ENCODE results near the gene ERF.
A peak's percentile ranks its signal among the peaks of the same experiment; 100 is the strongest.

Gene ERF

GRCh38 chr19:42217520-42218437 lies 37.1 kb downstream of the ERF start, which contains the start of gene DEDD2:
Gene DEDD2, minus strand, starts transcription at chr19:42217677. Its CDS starts 670 bp downstream, at chr19:42217007.
- Histone ChIP-seq H3K27ac (peak within 1 kb of the TSS; percentile 97), H3K27me3 (no peaks in the 10 kb centered on the region), H3K9me3 (no peaks in the 10 kb centered on the region), H3K36me3 (peaks cover 37% of the 10 kb centered on the region), H3K4me3 (ENCODE audit: low read depth in 1 of 2, low read length in 1 of 2) (peak within 1 kb of the TSS; percentile 81 to 99), H3K4me1 (ENCODE audit: control insufficient read depth in 1 of 2, insufficient read depth in 1 of 2, low read depth in 1 of 2, low read length in 1 of 2) (peaks cover 69 to 72% of the 10 kb centered on the region in 2 experiments)
- peak; percentile 42 for TF ChIP-seq CTCF (IDR thresholded peaks at IDR 0.05)

DNA sequence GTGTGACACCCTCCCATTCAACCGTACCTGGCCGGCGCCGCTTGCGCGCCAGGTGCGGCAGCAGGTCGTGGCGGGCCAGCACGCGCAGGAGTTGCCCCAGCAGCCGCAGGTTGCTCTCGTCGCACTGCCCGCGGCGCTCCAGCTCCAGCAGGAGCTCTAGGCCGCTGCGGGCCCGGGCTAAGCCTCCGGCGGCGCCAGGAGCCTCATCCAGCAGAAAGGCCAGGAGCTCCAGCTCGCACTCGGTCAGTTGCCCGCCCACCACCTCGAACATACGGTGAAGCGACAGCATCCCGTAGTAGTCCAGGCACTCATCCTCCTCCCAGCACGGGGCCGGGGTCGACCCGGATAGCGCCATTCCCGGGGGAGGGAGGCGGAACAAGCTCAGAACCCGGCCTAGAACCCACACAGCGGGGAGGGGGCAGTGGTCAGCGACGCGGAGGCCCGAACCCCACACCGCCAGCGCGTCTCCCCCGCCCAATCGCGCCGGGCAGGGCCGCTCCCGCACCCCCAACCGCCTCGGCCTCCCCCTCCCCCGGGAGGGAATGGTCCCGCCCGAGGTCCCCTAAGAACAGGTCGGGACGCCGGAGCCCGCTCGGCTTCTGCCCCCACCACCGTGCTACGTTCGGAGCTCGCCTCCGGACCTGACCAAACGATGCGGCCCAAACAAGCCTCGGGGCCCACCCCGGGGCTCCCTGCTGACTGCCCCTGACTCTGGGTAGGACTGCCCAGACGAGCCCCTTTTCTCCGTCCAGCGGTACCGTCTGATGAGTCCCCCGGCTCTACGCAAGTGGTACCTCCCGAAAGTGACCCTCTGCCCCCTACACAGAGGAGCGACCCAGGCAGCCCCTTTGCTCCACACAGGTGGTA lies 38.0 kb downstream of the ERF start:
- no peak for TF ChIP-seq CTCF (IDR thresholded peaks at IDR 0.05)
- peak overlapping the region; percentile 81 to 99 for H3K4me3 ChIP-seq (ENCODE audit: low read depth in 1 of 2, low read length in 1 of 2)
- no peaks in the 10 kb centered on the region for H3K9me3 ChIP-seq
- peak overlapping the region; percentile 97 for H3K27ac ChIP-seq
- H3K27me3 ChIP-seq: no peaks in the 10 kb centered on the region
- H3K4me1 ChIP-seq (ENCODE audit: control insufficient read depth in 1 of 2, insufficient read depth in 1 of 2, low read depth in 1 of 2, low read length in 1 of 2): peaks cover 70 to 77% of the 10 kb centered on the region in 2 experiments
- peaks cover 46% of the 10 kb centered on the region for H3K36me3 ChIP-seq

GRCh38 chr19:42214810-42215485 lies 40.0 kb downstream of the ERF start:
- Histone ChIP-seq H3K9me3 (no peaks in the 10 kb centered on the region), H3K36me3 (peaks cover 65% of the 10 kb centered on the region), H3K27me3 (no peaks in the 10 kb centered on the region), H3K4me3 (ENCODE audit: low read depth in 1 of 2, low read length in 1 of 2) (peak overlapping the region; percentile 81 to 99), H3K4me1 (ENCODE audit: control insufficient read depth in 1 of 2, insufficient read depth in 1 of 2, low read depth in 1 of 2, low read length in 1 of 2) (peaks cover 61 to 72% of the 10 kb centered on the region in 2 experiments), H3K27ac (peak overlapping the region; percentile 97)
- no peak for TF ChIP-seq CTCF (IDR thresholded peaks at IDR 0.05)

DNA sequence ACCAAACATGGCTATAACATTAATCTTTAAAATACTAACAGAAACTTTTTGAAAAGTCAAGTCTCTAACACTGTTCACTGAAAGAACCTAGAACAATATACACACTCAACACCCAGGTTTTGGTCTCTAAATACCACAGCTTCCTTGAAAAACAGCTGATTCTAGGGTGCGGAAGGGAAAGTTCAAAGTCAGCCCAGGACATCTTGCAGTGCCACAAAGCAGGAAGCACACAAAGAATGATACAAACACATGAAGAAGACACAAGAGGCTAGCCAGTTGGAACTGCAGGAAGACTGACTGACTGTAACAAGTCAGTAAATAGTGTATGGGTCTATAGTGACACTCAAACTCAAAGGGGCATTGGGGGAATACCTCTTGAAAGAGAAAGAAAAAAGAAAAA lies 42.0 kb downstream of the ERF start:
- Histone ChIP-seq H3K4me3 (ENCODE audit: low read depth in 1 of 2, low read length in 1 of 2) (no peak overlapping the region), H3K27me3 (no peaks in the 10 kb centered on the region), H3K36me3 (peaks cover 86% of the 10 kb centered on the region), H3K4me1 (ENCODE audit: control insufficient read depth in 1 of 2, insufficient read depth in 1 of 2, low read depth in 1 of 2, low read length in 1 of 2) (peaks cover 48 to 59% of the 10 kb centered on the region in 2 experiments), H3K9me3 (no peaks in the 10 kb centered on the region), H3K27ac (peak overlapping the region; percentile 53)
- no peak for TF ChIP-seq CTCF (IDR thresholded peaks at IDR 0.05)

DNA sequence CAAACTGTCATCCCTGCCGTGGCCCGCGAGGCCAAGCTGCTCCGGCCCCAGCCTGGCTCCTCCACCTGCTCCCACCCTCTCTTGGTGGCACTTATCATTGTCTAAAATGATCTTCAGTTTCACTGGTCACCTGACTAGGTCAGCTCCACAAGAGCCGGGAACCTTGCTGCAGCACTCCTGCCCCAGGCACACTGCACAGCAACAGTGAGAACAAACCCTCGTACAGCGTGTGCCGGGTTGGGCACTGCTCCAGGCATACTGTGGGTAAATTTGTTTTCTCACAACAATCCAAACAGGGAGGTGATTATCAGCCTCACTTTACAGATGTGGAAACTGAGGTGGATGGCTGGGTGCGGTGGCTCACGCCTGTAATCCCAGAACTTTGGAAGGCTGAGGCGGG lies 46.3 kb downstream of the ERF start:
- Histone ChIP-seq H3K27me3 (no peaks in the 10 kb centered on the region), H3K27ac (peak overlapping the region; percentile 67), H3K36me3 (peaks cover 100% of the 10 kb centered on the region), H3K4me1 (ENCODE audit: control insufficient read depth in 1 of 2, insufficient read depth in 1 of 2, low read depth in 1 of 2, low read length in 1 of 2) (peaks cover 35 to 53% of the 10 kb centered on the region in 2 experiments), H3K9me3 (no peaks in the 10 kb centered on the region), H3K4me3 (ENCODE audit: low read depth in 1 of 2, low read length in 1 of 2) (no peak overlapping the region)
- TF ChIP-seq CTCF (IDR thresholded peaks at IDR 0.05): no peak

Data from neutrophil (primary cell).